GM18517 (cell line): Measurements from ENCODE around the gene HOOK2.

Experiments used
- ATAC-seq: cut with Tn5 transposase; IDR thresholded peaks from one replicate; pipeline ENCODE4 v1.9.1; 2021; ENCODE audit warnings: mild to moderate bottlenecking, moderate library complexity; ENCODE audit not compliant: unreplicated experiment

Gene HOOK2

GRCh38 chr19:12783291-12783848 is 8.0 kb upstream of the HOOK2 start:
- ATAC-seq = no peak

GRCh38 chr19:12782424-12783290 is 7.3 kb upstream of the HOOK2 start:
- no peak for ATAC-seq

GRCh38 chr19:12782174-12782423 is 6.7 kb upstream of the HOOK2 start:
- ATAC-seq = no peak

- ATAC-seq = no peak
Observed at GRCh38 chr19:12779162-12779993, 4.0 kb upstream of the HOOK2 start.

GRCh38 chr19:12778905-12779161 is 3.5 kb upstream of the HOOK2 start:
- no peak for ATAC-seq

DNA sequence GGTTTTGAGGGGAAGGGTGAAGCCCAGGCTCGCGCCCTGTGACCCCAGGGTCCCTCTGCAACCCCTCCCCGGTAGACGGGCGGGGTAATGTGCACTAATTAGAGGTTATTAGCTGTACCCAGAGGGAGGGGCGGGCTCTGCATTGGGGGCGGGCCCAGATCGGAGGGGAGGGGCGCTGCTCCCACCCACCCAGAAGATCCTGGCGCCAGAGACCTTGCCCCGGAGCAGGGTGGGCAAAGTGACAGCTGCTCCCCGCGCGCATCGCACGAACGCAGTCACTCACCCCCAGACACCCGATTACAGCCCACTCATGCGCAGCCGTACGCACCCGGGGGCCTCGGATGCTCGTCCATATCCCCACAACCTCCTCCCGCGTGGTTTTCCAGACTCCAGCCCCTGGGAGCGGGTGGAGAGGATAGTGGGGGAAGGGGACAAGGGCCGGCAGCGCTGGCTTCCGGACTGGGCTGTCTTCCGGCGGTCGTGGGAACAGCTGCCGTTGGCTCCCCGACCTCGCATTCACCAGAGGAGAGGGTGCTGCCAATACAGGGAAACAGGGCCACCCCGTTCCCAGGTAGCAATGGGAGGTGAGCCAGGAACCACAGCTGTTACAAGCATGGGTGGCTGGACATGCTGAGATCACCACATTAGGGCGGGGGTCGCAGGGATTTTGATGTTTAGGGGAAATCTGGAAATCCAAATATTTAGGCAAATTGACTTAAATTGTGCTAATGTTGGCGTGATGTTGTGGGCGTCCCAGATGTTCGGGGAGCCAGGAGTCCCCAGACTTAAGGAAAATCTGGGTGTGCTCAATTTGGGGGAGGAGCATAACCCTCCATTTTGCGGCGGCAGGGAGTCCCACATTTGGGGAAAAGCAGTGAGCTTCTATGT is 2.9 kb upstream of the HOOK2 start:
- no peak for ATAC-seq

- no peak for ATAC-seq
Observed at GRCh38 chr19:12777217-12778016, 2.1 kb upstream of the HOOK2 start.

DNA sequence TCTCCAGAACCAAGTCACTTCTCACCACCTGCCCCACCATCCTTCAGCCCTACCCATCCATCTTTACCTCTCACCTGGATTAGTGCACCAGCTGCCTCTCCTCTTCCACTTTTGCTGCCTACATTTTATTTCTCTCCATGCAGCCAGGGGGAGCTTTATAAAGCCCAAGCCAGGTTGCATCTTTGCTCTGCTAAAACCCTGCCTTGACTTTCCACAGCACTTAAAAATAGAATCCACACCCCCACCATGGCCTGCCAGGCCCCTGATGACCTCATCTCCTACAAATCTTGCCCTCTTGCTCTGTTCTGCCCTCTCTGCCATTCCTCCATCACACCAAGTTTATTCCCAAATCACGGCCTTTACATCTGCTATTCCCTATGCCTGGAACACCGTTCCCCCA is 1.8 kb downstream of the HOOK2 start:
- no peak for ATAC-seq

DNA sequence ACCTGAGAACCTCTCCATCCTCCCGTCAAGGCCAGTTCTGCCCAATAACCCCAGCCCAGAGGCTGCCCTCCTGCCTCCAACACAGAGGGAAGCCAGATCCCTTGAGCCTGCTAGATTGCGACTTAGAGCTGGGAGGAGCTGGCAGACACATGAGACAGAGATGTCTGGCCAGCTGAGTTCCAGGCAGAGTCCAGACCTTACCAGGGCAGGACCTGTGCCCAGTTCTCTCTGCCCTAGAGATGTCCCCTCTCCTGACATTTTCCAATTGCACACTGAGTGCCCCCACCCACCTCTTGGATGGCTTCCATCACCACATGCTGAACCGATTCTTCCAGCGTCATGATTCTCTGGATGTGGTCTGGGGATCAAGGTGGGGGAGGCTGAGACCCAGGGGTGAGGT is 3.0 kb downstream of the HOOK2 start:
- no peak for ATAC-seq

DNA sequence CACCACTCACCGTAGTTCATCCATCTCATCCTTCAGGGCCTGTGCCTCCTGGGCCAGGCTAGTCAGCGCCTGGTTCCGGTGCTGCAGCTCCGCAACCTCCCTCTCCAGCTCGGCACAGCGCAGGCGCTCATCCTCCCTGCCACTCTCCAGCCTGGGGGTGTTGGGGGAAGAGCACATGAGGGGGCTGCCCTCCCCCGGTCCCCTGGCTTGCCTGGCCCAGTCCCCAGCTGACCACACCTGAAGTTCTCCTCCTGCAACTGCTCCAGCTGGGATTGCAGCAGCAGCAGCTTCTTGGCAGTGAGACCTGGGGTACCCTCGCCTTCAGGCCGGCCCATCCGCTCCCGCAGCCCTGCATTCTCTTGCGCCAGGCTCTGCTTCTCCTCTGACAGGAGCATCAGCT is 4.4 kb downstream of the HOOK2 start:
- ATAC-seq = no peak

DNA sequence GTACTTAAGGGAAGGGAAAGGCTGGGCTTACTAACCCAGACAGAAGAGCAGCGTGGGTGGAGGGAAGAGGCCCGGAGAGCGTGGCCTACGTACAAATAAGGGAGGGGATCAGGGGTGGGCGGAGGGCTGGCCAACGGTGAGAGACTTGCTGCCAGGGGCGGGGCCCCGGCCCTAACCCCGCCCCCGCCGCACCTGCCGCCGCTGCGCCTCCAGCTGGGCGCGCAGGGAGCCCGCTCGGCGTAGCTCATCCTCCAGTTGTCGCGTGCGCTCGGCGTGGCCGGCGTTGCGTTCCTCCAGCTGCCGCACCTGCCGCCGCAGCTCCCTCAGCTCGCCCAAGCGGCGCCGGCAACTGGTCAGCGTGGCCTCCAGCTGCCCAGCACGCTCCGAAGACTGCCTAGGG is 5.7 kb downstream of the HOOK2 start:
- ATAC-seq = no peak

- ATAC-seq = no peak
Observed at GRCh38 chr19:12767666-12768065, 7.7 kb downstream of the HOOK2 start.

- ATAC-seq = no peak
Observed at GRCh38 chr19:12767150-12767549, 8.2 kb downstream of the HOOK2 start.

- ATAC-seq = no peak
Observed at GRCh38 chr19:12766051-12766521, 9.3 kb downstream of the HOOK2 start.

DNA sequence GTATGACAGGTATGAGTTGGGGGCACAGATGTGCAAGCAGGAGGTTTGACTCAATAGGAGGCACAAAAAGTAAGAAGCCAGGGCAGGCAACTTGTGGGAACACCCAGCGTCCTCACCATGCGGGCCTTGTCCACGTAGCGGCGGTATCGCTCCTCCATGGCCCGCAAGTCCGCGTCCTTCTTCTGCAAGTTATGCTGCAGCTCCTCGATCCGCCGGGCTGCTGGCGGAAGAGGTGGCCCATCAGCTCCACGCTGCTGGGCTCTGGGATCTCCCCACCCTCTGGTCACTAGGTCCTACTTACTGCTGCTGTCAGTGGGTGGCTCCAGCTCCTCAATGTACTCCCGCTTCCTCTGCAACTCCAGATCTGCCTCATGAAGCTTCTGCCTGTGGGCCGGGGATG is 10.7 kb downstream of the HOOK2 start:
- ATAC-seq = no peak

- ATAC-seq = no peak
Observed at GRCh38 chr19:12763100-12763499, 12.3 kb downstream of the HOOK2 start.

- no peak for ATAC-seq
Observed at GRCh38 chr19:12759686-12760085, 15.7 kb downstream of the HOOK2 start.

DNA sequence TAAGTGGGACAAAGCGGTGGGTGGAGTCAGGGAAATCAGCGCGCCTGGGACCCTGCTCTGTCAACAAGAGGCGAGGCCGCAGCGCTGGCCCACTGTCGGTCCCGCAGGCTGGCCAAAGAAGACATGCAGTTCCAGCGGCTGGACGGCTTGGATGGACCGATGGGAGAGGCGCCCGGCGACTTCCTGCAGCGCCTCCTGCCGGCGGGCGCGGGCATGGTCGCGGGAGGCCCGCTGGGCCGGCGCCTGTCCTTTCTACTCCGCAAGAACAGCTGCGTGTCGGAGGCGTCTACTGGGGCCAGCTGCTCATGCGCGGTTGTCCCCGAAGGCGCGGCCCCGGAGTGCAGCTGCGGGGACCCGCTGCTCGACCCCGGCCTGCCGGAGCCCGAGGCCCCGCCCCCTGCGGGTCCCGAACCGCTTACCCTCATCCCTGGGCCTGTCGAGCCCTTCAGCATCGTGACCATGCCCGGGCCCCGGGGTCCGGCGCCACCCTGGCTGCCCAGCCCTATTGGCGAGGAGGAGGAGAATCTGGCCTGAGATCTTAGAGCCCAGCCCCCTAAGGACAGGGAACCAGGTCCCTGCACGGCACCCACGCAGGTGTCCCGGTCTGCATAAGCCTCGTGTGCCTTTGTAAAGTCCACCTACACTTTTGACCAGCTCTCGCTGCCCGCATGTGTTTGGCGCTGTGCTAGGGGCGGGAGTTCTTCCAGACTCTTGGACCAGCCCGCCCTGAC is 17.6 kb downstream of the HOOK2 start:
- no peak for ATAC-seq

DNA sequence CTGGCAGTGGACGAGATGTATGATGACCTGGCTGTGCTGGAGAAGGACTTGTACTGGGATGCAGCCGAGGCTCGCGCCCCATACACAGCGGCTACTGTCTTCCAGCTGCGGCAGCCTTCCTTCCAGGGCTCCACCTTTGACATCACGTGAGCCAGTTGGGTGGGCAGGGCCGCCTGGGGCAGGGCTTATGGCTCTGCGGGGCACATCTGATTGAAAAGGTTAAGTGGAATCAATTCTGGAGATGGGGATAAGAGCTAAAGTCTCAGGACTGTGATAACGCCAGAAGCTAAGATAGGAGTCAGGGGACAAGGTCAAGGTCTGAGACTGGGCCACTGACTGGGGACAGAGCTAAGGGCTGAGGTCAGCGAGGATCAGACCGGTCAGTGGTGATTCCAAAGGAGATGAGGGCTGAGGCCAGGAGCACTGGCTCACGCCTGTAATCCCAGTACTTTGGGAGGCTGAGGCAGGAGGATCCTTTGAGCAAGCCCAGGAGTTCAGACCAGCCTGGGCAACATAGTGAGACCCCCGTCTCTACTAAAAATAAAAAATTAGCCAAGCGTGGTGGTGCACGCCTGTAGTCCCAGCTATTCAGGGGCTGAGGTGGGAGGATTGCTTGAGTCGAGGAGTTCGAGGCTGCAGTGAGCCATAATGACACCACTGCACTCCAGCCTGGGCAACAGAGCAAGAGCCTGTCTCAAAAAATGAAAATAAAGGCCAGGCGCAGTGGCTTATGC is 19.0 kb downstream of the HOOK2 start:
- no peak for ATAC-seq
